Panc1 (cell line): ENCODE results near the gene IDH2. TPM values are rescaled to one million over a fixed set of nuclear protein-coding genes. Genes with fewer than 3 reads are reported as not detected.
A peak's percentile ranks its signal among the peaks of the same experiment; 100 is the strongest.

Experiments
- ATAC-seq: fragments of 200-7000 bp; cut with Tn5 transposase; 2 replicates; pipeline ENCODE4 v1.9.1; 2020; ENCODE audit warnings: mild to moderate bottlenecking, moderate library complexity
- BruUV-seq: library from RNA; stranded (reverse); fragments of 400-500 nt; replicated peaks from 2 replicates; lab custom pipeline; 2021; lab: Mats Ljungman, UMichigan
- CTCF ChIA-PET: fragments of 300-600 bp; sonication (Branson Sonifier 250); formaldehyde crosslinking; loops from one replicate; lab custom pipeline; 2022; ENCODE audit warnings: antibody characterized with exemption; lab: Charles Lee
- POLR2A ChIA-PET: fragments of 300-600 bp; sonication (Branson Sonifier 250); formaldehyde crosslinking; loops from one replicate; lab custom pipeline; 2022; ENCODE audit warnings: antibody characterized with exemption; lab: Charles Lee
- DNase-seq: peaks from one replicate; pipeline ENCODE4 v3.0.0-alpha.2; 2010; ENCODE audit warnings: low read depth, low spot score
- H3K27ac ChIP-seq: 2 replicates; pipeline ENCODE4 v1.5.1; 2011; ENCODE audit warnings: mild to moderate bottlenecking, low read length, inconsistent platforms
- H3K27me3 ChIP-seq: fragments of 200-500 bp; sonication (Bioruptor generic); 2 replicates; pipeline ENCODE4 v1.6.0; 2014; ENCODE audit warnings: low read length, inconsistent platforms; ENCODE audit not compliant: control insufficient read depth, insufficient read depth
- H3K36me3 ChIP-seq: fragments of 200-500 bp; sonication (Bioruptor generic); 2 replicates; pipeline ENCODE4 v1.5.1; 2014; ENCODE audit warnings: inconsistent platforms, mild to moderate bottlenecking, low read length, moderate library complexity; ENCODE audit not compliant: control insufficient read depth, insufficient read depth
- H3K4me1 ChIP-seq: 2 replicates; pipeline ENCODE4 v1.5.1; 2011; ENCODE audit warnings: inconsistent platforms, mild to moderate bottlenecking, low read length, moderate library complexity; ENCODE audit not compliant: control insufficient read depth, insufficient read depth
- H3K4me3 ChIP-seq, 2 experiments: 2 replicates each; pipeline ENCODE4 v1.5.1; 2011 to 2012; ENCODE audit warnings: low read depth in 2 of 2, low read length in 2 of 2, mild to moderate bottlenecking in 2 of 2, inconsistent platforms in 1 of 2, moderate library complexity in 1 of 2
- H3K9me3 ChIP-seq: fragments of 200-500 bp; sonication (Bioruptor generic); 2 replicates; pipeline ENCODE4 v1.5.1; 2014; ENCODE audit warnings: low read depth, mild to moderate bottlenecking, inconsistent platforms, low read length, moderate library complexity; ENCODE audit not compliant: control insufficient read depth, insufficient read depth
- POLR2AphosphoS5 ChIP-seq: IDR thresholded peaks from 2 replicates; pipeline ENCODE4 v1.6.1; 2012; ENCODE audit warnings: mild to moderate bottlenecking, low read depth, low read length, moderate library complexity
- SIN3A ChIP-seq: IDR thresholded peaks from 2 replicates; pipeline ENCODE4 v1.6.1; 2012; ENCODE audit warnings: low read depth, mild to moderate bottlenecking, low read length, moderate library complexity, borderline replicate concordance; ENCODE audit not compliant: insufficient read depth
- TCF7L2 ChIP-seq: IDR thresholded peaks from 2 replicates; pipeline ENCODE4 v1.6.1; 2011; ENCODE audit warnings: mild to moderate bottlenecking, low read depth, low read length, inconsistent platforms
- in situ Hi-C: cut with HindIII; loops from 2 replicates; pipeline ENCODE4 v1.10.0; 2016; ENCODE audit warnings: low sequenced_read_pairs, low pct_unique_long_range_greater_than_20kb
- intact Hi-C: fragments of 100-400 bp; cut with micrococcal nuclease; formaldehyde crosslinking; loops from one replicate; pipeline ENCODE4 v1.10.0; 2022; ENCODE audit not compliant: unreplicated experiment
- total RNA-seq: library from RNA; stranded (reverse); gene quantifications from one replicate; pipeline ENCODE4 v1.2.1, GENCODE V29; 2021; ENCODE audit not compliant: unreplicated experiment
- TF ChIP-seq, protein P1 (sequence below): fragments of 450-650 bp; IDR thresholded peaks from 2 replicates; pipeline ENCODE4 v1.5.1; 2017; ENCODE audit warnings: mild to moderate bottlenecking
- TF ChIP-seq, protein P2 (sequence below), 2 experiments: IDR thresholded peaks; 2 replicates each; pipeline ENCODE4 v1.6.1; 2011 to 2012; ENCODE audit warnings: low read depth in 2 of 2, control low read depth in 1 of 2, low read length in 1 of 2, mild to moderate bottlenecking in 1 of 2, moderate library complexity in 1 of 2; ENCODE audit not compliant: insufficient read depth in 1 of 2

Gene IDH2
- total RNA-seq, 1 experiment from 2014 or later = 197 TPM

DNA sequence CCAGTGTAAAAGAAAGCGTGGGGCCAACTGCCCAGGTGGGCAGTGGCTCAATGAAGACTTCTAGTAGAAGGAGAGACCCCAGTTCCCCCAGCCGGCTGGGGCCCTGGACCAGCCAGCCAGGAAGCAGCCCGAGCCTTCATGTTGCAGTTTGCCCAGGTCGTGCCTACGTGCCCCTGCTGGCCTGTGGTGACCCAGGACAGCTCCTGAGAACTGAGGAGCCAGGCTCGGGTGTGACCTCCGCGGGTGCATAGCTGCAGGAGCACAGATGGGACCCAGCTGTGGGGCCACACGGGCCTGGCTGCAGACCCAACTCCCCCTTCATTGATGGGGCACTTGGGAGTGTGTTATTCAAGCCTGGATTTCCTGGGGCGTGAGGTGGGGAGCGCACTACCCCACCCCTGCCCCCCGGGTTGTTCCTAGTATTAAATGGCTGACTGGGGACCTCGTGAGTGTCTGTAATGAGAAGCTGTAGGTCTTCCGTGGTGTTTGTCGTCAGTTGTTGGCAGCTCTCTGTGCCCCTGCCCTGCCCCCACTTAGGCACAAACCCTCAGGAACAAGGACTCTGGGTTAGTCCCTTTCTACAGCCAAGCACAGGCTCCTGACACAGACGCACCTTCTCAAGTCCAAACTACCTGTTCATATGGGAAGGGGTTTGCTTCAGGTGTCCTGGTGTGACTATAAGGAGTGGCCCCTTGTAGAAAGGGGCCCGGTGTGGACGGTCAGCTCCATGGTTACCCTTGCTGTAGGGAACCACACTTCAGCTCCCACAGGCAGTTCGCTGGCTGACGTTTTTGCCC lies 39.1 kb downstream of the IDH2 start:
- no peak overlapping the region for H3K4me3 ChIP-seq
- no peaks in the 10 kb centered on the region for H3K9me3 ChIP-seq
- ChIA-PET CTCF (interaction anchor here (0.6 kb wide), 1 partner anchor 169 kb away, joined by 4 read pairs; no protein-coding TSS in a partner anchor), POLR2A (no interaction called here)
- TF ChIP-seq POLR2AphosphoS5 = no peak
- TF ChIP-seq, protein P1, sequence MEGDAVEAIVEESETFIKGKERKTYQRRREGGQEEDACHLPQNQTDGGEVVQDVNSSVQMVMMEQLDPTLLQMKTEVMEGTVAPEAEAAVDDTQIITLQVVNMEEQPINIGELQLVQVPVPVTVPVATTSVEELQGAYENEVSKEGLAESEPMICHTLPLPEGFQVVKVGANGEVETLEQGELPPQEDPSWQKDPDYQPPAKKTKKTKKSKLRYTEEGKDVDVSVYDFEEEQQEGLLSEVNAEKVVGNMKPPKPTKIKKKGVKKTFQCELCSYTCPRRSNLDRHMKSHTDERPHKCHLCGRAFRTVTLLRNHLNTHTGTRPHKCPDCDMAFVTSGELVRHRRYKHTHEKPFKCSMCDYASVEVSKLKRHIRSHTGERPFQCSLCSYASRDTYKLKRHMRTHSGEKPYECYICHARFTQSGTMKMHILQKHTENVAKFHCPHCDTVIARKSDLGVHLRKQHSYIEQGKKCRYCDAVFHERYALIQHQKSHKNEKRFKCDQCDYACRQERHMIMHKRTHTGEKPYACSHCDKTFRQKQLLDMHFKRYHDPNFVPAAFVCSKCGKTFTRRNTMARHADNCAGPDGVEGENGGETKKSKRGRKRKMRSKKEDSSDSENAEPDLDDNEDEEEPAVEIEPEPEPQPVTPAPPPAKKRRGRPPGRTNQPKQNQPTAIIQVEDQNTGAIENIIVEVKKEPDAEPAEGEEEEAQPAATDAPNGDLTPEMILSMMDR = no peak
- TF ChIP-seq TCF7L2 = no peak
- TF ChIP-seq SIN3A = no peak
- no TSS peak for BruUV-seq
- in situ Hi-C loops (no loop called here), intact Hi-C loops (no loop called here)
- H3K27me3 ChIP-seq = no peaks in the 10 kb centered on the region
- H3K36me3 ChIP-seq = no peaks in the 10 kb centered on the region
- peak; percentile 21; the same call in 1 of the 2 replicates for ATAC-seq
- no peak for DNase-seq
- H3K4me1 ChIP-seq = peaks cover 26% of the 10 kb centered on the region
- no peak overlapping the region; the same call in 1 of the 2 replicates for H3K27ac ChIP-seq

DNA sequence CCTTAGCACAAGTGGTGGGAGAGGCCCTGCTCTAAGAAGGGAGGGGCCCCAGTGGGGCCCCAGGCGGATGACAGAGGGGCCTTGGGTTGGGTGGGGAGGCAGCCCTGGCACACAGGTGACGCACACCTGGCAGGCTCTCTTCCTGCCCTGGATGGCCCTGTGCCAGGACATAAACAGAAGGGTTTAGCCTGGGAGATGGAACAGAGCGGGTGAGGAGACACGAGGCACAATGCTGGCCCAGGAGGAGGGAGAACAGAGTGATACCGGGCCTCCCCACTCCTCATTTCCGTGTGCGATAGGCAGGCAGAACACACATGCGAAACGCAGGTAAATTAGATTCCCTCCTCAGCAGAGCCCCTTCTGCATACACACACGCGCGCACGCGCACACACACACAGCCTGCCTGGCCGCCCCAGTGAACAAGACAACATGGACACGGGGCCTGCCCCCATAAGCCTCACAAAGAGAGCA lies 39.8 kb downstream of the IDH2 start:
- Histone ChIP-seq H3K27ac (peak overlapping the region; percentile 31), H3K4me3 (no peak overlapping the region), H3K36me3 (no peaks in the 10 kb centered on the region), H3K4me1 (peaks cover 26% of the 10 kb centered on the region), H3K9me3 (no peaks in the 10 kb centered on the region), H3K27me3 (no peaks in the 10 kb centered on the region)
- intact Hi-C loops = no loop called here
- ATAC-seq (no peak), DNase-seq (no peak)
- BruUV-seq = no TSS peak
- CTCF ChIA-PET = interaction anchor here (0.6 kb wide), 1 partner anchor 17 kb away, joined by 10 read pairs; no protein-coding TSS in a partner anchor
- in situ Hi-C loops = no loop called here
- POLR2A ChIA-PET = no interaction called here
- TF ChIP-seq POLR2AphosphoS5 = no peak
- no peak for TF ChIP-seq SIN3A
- TF ChIP-seq TCF7L2 = no peak
- TF ChIP-seq, protein P2, sequence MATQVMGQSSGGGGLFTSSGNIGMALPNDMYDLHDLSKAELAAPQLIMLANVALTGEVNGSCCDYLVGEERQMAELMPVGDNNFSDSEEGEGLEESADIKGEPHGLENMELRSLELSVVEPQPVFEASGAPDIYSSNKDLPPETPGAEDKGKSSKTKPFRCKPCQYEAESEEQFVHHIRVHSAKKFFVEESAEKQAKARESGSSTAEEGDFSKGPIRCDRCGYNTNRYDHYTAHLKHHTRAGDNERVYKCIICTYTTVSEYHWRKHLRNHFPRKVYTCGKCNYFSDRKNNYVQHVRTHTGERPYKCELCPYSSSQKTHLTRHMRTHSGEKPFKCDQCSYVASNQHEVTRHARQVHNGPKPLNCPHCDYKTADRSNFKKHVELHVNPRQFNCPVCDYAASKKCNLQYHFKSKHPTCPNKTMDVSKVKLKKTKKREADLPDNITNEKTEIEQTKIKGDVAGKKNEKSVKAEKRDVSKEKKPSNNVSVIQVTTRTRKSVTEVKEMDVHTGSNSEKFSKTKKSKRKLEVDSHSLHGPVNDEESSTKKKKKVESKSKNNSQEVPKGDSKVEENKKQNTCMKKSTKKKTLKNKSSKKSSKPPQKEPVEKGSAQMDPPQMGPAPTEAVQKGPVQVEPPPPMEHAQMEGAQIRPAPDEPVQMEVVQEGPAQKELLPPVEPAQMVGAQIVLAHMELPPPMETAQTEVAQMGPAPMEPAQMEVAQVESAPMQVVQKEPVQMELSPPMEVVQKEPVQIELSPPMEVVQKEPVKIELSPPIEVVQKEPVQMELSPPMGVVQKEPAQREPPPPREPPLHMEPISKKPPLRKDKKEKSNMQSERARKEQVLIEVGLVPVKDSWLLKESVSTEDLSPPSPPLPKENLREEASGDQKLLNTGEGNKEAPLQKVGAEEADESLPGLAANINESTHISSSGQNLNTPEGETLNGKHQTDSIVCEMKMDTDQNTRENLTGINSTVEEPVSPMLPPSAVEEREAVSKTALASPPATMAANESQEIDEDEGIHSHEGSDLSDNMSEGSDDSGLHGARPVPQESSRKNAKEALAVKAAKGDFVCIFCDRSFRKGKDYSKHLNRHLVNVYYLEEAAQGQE (IDR thresholded peaks at IDR 0.05; ENCODE audit: insufficient read depth in 1 of 2, low read depth in 2 of 2, low read length in 1 of 2) = no peak
- TF ChIP-seq, protein P1 = no peak
